Bone marrow (tissue), 2 donors: ENCODE measurements around the gene C2CD2.
"Not testable (repeated sequence)": the region's sequence is repeated elsewhere in the genome, so short reads cannot be mapped to it uniquely, and the experiment has no call there.

Experiments
- DNase-seq, 2 donors: peaks; one replicate each; lab custom pipeline; 2025; lab: John Stamatoyannopoulos, UW

The C2CD2 gene

DNA sequence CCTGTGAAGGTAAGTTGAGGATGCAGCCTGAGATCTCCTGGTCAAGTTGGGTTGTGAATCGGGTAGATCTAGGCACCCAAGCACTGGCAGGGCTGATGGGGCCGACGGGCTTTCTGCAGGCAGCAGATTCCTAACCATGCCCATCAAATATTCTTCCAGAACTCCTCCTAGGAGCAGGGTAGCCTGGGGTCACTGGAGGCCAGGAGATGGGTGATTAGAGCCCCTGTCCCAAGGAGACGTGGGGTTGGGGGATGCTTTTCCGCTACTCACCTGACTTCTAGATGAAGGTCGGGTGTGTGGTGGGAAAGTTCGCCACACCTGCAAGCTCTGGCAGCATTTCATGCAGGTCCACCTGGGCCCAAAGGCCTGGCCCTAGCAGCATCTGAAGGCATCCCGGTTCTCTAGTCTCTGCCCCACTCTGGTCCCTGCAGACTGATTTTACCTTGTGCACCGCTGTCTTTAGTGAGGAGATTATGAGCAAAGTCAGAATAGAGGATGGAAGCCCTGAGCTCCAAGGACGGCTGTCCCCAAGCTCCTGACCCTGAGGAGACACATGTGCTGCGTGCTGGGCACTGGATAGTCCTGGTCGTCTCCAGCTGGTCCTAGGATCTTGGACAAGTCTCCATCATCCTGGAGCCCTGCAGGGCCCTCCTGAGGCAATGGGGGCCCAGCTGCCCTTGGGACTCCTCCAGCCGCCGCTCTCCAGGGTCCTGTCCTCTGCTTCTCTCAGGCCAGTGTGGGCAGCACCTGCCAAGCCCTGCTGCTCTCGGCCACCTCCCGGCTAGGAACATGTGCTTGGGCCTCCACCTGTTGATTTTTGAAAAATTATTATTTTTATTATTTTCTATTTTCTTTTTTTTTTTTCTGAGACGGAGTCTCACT, 21.8 kb upstream of the C2CD2 start:
- no peak for DNase-seq

- DNase-seq = no peak
Measured at GRCh38 chr21:41974752-41975053, 20.9 kb upstream of the C2CD2 start.

- no peak for DNase-seq
Measured at GRCh38 chr21:41973861-41974751, 20.3 kb upstream of the C2CD2 start.

- DNase-seq = no peak
Measured at GRCh38 chr21:41973427-41973831, 19.6 kb upstream of the C2CD2 start.

GRCh38 chr21:41972511-41973205, 18.8 kb upstream of the C2CD2 start:
- DNase-seq = no peak

GRCh38 chr21:41971891-41972290, 18.1 kb upstream of the C2CD2 start:
- DNase-seq = no peak

GRCh38 chr21:41970751-41971653, 17.2 kb upstream of the C2CD2 start:
- DNase-seq = no peak

- DNase-seq = no peak
Measured at GRCh38 chr21:41970106-41970391, 16.2 kb upstream of the C2CD2 start.

DNA sequence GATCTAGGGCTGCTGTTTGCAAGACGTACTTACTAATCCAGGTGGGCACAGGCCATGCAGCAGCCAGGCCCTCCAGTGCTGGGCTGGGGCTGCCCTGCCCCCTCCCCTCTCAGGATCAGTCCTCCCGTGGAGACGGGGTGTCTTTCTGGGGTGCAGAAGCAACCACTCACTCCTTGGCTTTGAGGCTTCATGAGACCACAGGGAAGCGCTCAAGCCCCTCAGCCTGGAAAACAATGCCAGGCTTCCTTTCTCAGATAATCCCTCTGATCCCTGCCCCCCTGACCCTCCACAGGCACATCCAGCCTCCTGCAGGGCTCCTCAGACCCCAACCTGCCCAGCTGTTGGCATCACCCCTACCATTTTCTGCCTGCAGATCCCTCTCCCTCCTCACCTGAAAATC, 13.9 kb upstream of the C2CD2 start:
- DNase-seq = no peak

DNA sequence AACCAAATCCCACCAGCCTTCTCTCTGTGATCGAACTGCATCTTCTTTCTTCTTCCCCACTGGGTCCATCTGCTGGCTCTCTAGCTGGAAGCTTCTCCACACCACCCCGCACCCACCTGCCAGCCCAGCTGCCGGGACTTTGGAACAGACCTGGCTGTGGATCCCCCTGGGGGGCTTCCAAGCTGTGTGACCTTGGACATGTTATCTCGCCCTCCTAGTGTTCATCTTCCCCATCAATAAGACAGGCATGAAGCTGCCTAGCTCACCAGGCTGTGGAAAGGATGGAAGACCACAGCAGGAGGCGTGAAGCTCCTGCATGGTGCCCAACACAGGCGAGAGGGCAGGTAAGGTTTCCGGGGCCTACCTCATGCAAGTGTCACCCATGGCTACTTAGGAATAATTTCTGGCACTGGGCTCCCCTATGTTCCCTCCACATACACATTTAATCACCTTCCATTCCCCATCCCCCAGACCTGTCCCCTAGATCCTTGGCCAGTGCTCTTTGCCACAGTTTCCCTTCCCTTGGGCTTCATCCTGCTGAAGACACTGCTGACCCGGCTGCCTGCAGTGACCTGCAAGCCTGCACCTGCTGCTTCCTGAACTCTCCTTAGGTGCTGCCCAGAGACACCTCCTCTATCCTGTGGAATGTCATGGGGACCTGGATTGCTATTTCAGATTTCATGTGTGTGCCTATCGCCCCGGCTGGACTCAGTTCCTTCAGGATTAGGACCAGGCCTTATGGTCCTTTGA, 13.2 kb upstream of the C2CD2 start:
- no peak for DNase-seq

- no peak for DNase-seq
Measured at GRCh38 chr21:41966041-41966833, 12.4 kb upstream of the C2CD2 start.

DNA sequence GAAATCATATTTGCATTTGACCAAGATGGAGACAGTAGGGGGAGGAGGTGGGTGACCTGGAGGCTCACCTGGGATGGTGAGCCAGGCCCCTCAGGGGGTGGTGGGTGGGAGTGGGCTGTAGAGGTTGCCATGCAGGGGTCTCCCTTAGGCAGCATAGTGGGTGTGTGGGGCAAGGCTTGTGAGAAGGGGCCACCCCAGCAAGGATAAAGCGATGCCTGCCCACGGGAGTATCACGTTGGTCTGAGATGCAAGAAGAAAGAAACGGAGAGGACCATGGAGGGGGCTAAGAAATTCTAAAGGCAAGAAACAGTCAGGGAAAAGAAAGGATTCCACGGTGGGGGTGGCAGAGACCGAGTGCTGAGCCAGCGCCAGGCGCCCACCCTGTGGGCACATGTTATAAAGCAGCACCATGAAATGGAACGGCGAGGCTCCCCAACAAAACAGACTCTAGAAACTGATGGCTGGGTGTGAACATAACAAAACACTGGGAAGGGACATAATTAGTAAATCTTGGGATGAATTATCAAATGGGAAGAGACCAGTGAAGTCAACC, 11.7 kb upstream of the C2CD2 start:
- DNase-seq = no peak

DNA sequence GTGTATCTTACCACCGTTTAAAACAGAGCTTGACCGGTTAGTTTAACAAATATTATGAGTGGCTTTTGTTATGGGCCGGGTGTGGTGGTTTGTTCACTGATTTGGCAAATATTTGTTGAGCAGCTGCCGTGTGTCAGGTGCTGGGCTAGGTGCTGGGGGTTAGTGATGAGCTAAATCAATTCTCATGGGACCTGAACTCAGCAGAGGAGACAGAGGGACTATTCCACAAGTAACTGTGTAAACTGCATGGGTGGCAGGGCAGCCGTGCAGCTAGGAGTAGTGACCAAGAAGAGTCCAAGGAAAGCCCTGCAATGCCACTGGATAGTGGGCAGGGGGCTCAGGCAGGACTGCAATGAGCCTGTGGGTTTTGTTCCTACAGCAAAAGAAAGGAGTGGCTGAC, 11.2 kb upstream of the C2CD2 start:
- no peak for DNase-seq

- DNase-seq = no peak
Measured at GRCh38 chr21:41964171-41964570, 10.4 kb upstream of the C2CD2 start.

GRCh38 chr21:41962425-41962966, 8.7 kb upstream of the C2CD2 start:
- DNase-seq = no peak

- no peak for DNase-seq
Measured at GRCh38 chr21:41961753-41962152, 7.9 kb upstream of the C2CD2 start.

- DNase-seq = no peak
Measured at GRCh38 chr21:41961282-41961701, 7.5 kb upstream of the C2CD2 start.

DNA sequence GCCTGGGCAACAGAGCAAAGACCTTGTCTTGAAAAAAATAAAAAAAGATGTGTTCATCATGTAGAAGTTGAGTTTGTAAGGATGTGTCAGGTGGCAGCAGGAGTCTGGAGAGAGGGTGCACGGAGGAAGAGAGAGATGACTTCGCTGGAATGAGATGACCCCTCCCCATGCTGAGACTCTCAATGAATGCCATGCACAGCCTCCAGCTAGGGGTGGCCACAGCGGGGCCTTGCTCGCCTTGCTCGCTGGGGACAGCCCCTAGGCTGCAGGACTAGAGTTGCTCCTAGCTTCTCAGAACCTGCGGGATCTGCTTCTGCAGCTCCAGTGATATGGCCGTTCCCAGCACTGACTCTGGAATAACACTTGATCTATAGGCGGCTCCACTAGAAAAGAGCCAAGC, 6.6 kb upstream of the C2CD2 start:
- DNase-seq = no peak

DNA sequence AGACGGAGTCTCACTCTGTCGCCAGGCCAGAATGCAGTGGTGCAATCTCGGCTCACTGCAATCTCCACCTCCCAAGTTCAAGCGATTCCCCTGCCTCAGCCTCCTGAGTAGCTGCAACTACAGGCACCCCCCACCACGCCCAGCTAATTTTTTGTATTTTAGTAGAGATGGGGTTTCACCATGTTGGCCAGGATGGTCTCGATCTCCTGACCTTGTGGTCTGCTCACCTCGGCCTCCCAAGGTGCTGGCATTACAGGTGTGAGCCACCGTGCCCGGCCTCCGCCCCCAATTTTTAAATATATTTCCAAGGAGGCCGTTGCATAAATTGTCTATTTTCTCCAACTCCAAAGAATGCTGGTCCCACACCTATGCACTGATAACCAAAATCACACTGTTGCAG, 5.9 kb upstream of the C2CD2 start:
- not testable (repeated sequence) for DNase-seq
